CD4-positive, alpha-beta T cell (primary cell): ENCODE measurements around the gene SNX17. TPM values are rescaled to one million over a fixed set of nuclear protein-coding genes. Genes with fewer than 3 reads are reported as not detected.

Source experiments
- ATAC-seq: fragments of 200-7000 bp; cut with Tn5 transposase; one replicate; pipeline ENCODE4 v1.10.0; 2022; ENCODE audit warnings: mild to moderate bottlenecking; ENCODE audit not compliant: poor library complexity
- CTCF ChIA-PET: fragments of 350-600 bp; sonication (Branson Sonifier 250); formaldehyde crosslinking; loops from one replicate; lab custom pipeline; 2021; ENCODE audit warnings: antibody characterized with exemption, inconsistent platforms; lab: Charles Lee
- POLR2A ChIA-PET: fragments of 350-600 bp; sonication (Branson Sonifier 250); formaldehyde crosslinking; loops from one replicate; lab custom pipeline; 2021; ENCODE audit warnings: antibody characterized with exemption, inconsistent platforms; lab: Charles Lee
- DNase-seq, 14 experiments: peaks; one replicate each; pipeline ENCODE4 v3.0.0-alpha.2; 2013 to 2020; ENCODE audit warnings: mixed read lengths in 2 of 14
- H3K27ac ChIP-seq, 2 donors: one replicate each; pipeline versions ENCODE4 v1.5.1 to v1.7.0; 2013; ENCODE audit warnings: low read length in 2 of 2, low read depth in 1 of 2, mild to moderate bottlenecking in 1 of 2
- H3K27me3 ChIP-seq, 2 experiments: 1 replicate in 1 of 2; 2 replicates in 1 of 2; pipeline versions ENCODE4 v1.6.1 to v1.7.0; 2013; ENCODE audit warnings: low read length in 2 of 2, control low read depth in 1 of 2, mild to moderate bottlenecking in 1 of 2, moderate library complexity in 1 of 2; ENCODE audit not compliant: insufficient read depth in 2 of 2, control insufficient read depth in 1 of 2
- H3K36me3 ChIP-seq: one replicate; pipeline ENCODE4 v1.6.1; 2013; ENCODE audit warnings: low read length, control low read depth; ENCODE audit not compliant: insufficient read depth
- H3K4me1 ChIP-seq: one replicate; pipeline ENCODE4 v1.6.1; 2013; ENCODE audit warnings: low read length, control low read depth; ENCODE audit not compliant: insufficient read depth
- H3K4me3 ChIP-seq: one replicate; pipeline ENCODE4 v1.5.1; 2013; ENCODE audit warnings: mild to moderate bottlenecking, low read length, moderate library complexity
- H3K9me3 ChIP-seq, 2 experiments: 1 replicate in 1 of 2; 2 replicates in 1 of 2; pipeline versions ENCODE4 v1.6.1 to v1.7.0; 2013; ENCODE audit warnings: low read length in 2 of 2, mild to moderate bottlenecking in 2 of 2, control low read depth in 1 of 2, moderate library complexity in 1 of 2; ENCODE audit not compliant: control insufficient read depth in 1 of 2, insufficient read depth in 1 of 2
- H3K27ac Mint-ChIP-seq: one replicate; pipeline ENCODE4 v1.8.0; 2020; ENCODE audit warnings: mixed read lengths
- H3K27me3 Mint-ChIP-seq: one replicate; pipeline ENCODE4 v1.8.0; 2021; ENCODE audit warnings: mixed read lengths
- H3K36me3 Mint-ChIP-seq: one replicate; pipeline ENCODE4 v1.8.0; 2021; ENCODE audit warnings: low read depth, mixed read lengths
- H3K4me1 Mint-ChIP-seq: one replicate; pipeline ENCODE4 v1.8.0; 2021; ENCODE audit warnings: low read depth, mixed read lengths
- H3K4me3 Mint-ChIP-seq: one replicate; pipeline ENCODE4 v1.8.0; 2020; ENCODE audit warnings: mild to moderate bottlenecking, mixed read lengths
- H3K9me3 Mint-ChIP-seq: one replicate; pipeline ENCODE4 v1.8.0; 2020; ENCODE audit warnings: mixed read lengths
- CTCF ChIP-seq: fragments of 200-600 bp; IDR thresholded peaks from one replicate; pipeline ENCODE4 v1.8.0; 2022; ENCODE audit warnings: antibody characterized with exemption, mild to moderate bottlenecking
- intact Hi-C, 2 experiments: fragments of 100-400 bp; cut with DNase I in 1 of 2; cut with micrococcal nuclease in 1 of 2; formaldehyde crosslinking; loops; one replicate each; pipeline versions ENCODE4 v1.15.1 to v1.9.0; 2023 to 2025; cut with DNase I, micrococcal nuclease
- polyA plus RNA-seq, 2 donors: library from polyadenylated mRNA; unstranded; fragments of 120-200 nt; gene quantifications; one replicate each; pipeline ENCODE4 v1.2.1, GENCODE V29; 2013
- total RNA-seq, 174 experiments: library from RNA in 2 of 174; stranded (reverse) in 2 of 174; gene quantifications; one replicate each; pipeline ENCODE4 v1.2.3 and lab custom pipeline; 2021 to 2026

The SNX17 gene
- 10 to 100 TPM; 66.3 to 67.9 TPM for total RNA-seq
- 90.6 TPM for polyA plus RNA-seq (2013, experiment 1 of 2)
- polyA plus RNA-seq (2013, experiment 2 of 2): 99.9 TPM
- 46.8 to 161 (median 118) reads per million in 172 experiments for total RNA-seq (lab: John Stamatoyannopoulos, UW)

GRCh38 chr2:27370026-27370815 is at the start of gene SNX17, which contains the start of gene EIF2B4:
Gene SNX17, plus strand, starts transcription at chr2:27370616. Its CDS starts 128 bp downstream, at chr2:27370744.
Gene EIF2B4, minus strand, starts transcription at chr2:27370338. Its CDS starts 24 bp downstream, at chr2:27370314.
- H3K27me3 ChIP-seq: no peaks in the 10 kb centered on the region
- H3K9me3 ChIP-seq: no peaks in the 10 kb centered on the region
- peaks cover 46% of the 10 kb centered on the region for H3K4me1 ChIP-seq
- H3K27ac Mint-ChIP-seq: peak within 1 kb of the TSS; percentile 83
- peak within 1 kb of the TSS; percentile 96 for H3K4me3 Mint-ChIP-seq
- peak; percentile 80 for TF ChIP-seq CTCF
- ChIA-PET CTCF (interaction anchor here (0.9 to 1.5 kb wide), 11 partner anchors 11 to 119 kb away, joined by 3 to 8 read pairs (median 4); partner anchors contain the start of genes MPV17, NRBP1, PPM1G and ZNF513), POLR2A (interaction anchor here (0.6 to 5.9 kb wide), 11 partner anchors 10 to 319 kb away, joined by 4 to 45 read pairs (median 7); partner anchors contain the start of genes AGBL5, GTF3C2, MPV17 and NRBP1)
- DNase-seq (peak; percentile 98 to 100 (median 99)), ATAC-seq (peak; percentile 89)
- peaks cover 61% of the 10 kb centered on the region for H3K36me3 ChIP-seq
- peak within 1 kb of the TSS; percentile 86 to 88 for H3K27ac ChIP-seq
- peaks cover 42% of the 10 kb centered on the region for H3K4me1 Mint-ChIP-seq
- H3K36me3 Mint-ChIP-seq: peaks cover 81% of the 10 kb centered on the region
- peak within 1 kb of the TSS; percentile 71 for H3K4me3 ChIP-seq
- H3K9me3 Mint-ChIP-seq: no peaks in the 10 kb centered on the region
- intact Hi-C loops: loop anchor here (1.0 to 5.0 kb wide), 8 partner anchors 10 to 283 kb away; partner anchors contain the start of genes GTF3C2 (in 2 of the 2), PPM1G (in 2 of the 2), ATRAID (in 1 of the 2) and IFT172 (in 1 of the 2)
- no peaks in the 10 kb centered on the region for H3K27me3 Mint-ChIP-seq

- no peak for TF ChIP-seq CTCF
- intact Hi-C loops: loop anchor here in 1 of 2 experiments (5.0 kb wide), 3 partner anchors 106 to 261 kb away; partner anchors contain the start of genes ATRAID, NRBP1, SLC5A6 and ZNF512
- DNase-seq (peak in 2 of 14 experiments; percentile 20 to 63), ATAC-seq (no peak)
- peaks cover 34% of the 10 kb centered on the region for H3K36me3 Mint-ChIP-seq
- CTCF ChIA-PET: interaction anchor here (0.9 kb wide), 1 partner anchor 18 kb away, joined by 6 read pairs; no protein-coding TSS in a partner anchor
- Histone ChIP-seq H3K27ac (no peak overlapping the region), H3K36me3 (peaks cover 12% of the 10 kb centered on the region), H3K4me3 (no peak overlapping the region), H3K9me3 (no peaks in the 10 kb centered on the region), H3K27me3 (no peaks in the 10 kb centered on the region), H3K4me1 (peaks cover 25% of the 10 kb centered on the region)
- peaks cover 31% of the 10 kb centered on the region for H3K4me1 Mint-ChIP-seq
- no peaks in the 10 kb centered on the region for H3K27me3 Mint-ChIP-seq
- peak overlapping the region; percentile 98 for H3K27ac Mint-ChIP-seq
- POLR2A ChIA-PET: interaction anchor here (0.7 kb wide), 1 partner anchor 976 kb away, joined by 3 read pairs; no protein-coding TSS in a partner anchor
- no peaks in the 10 kb centered on the region for H3K9me3 Mint-ChIP-seq
- H3K4me3 Mint-ChIP-seq: peak overlapping the region; percentile 100
Measured at GRCh38 chr2:27320958-27321543, 49.4 kb upstream of the SNX17 start.
